GM18526 (cell line): ENCODE measurements around the gene MDM1.

Experiments used
- POLR2A ChIP-seq: IDR thresholded peaks from 3 replicates; pipeline ENCODE4 v1.6.1; 2011; ENCODE audit not compliant: insufficient read length; ENCODE audit errors: extremely low read depth

Gene MDM1

GRCh38 chr12:68364328-68364727 lies 32.2 kb upstream of the MDM1 start:
- TF ChIP-seq POLR2A = no peak

- no peak for TF ChIP-seq POLR2A
These were observed 29.8 kb upstream of the MDM1 start for GRCh38 chr12:68361953-68362352.

- TF ChIP-seq POLR2A = no peak
These were observed 27.5 kb upstream of the MDM1 start for GRCh38 chr12:68359674-68360073.

- TF ChIP-seq POLR2A = no peak
These were observed 26.6 kb upstream of the MDM1 start for GRCh38 chr12:68358532-68359485.

GRCh38 chr12:68356986-68357385 lies 24.8 kb upstream of the MDM1 start:
- TF ChIP-seq POLR2A = no peak

GRCh38 chr12:68356060-68356695 lies 24.0 kb upstream of the MDM1 start:
- no peak for TF ChIP-seq POLR2A

- TF ChIP-seq POLR2A = no peak
These were observed 22.9 kb upstream of the MDM1 start for GRCh38 chr12:68354977-68355541.

- no peak for TF ChIP-seq POLR2A
These were observed 19.9 kb upstream of the MDM1 start for GRCh38 chr12:68352067-68352466.

GRCh38 chr12:68350753-68351152 lies 18.6 kb upstream of the MDM1 start:
- no peak for TF ChIP-seq POLR2A

- TF ChIP-seq POLR2A = no peak
These were observed 17.9 kb upstream of the MDM1 start for GRCh38 chr12:68349921-68350606.

GRCh38 chr12:68349220-68349621 lies 17.1 kb upstream of the MDM1 start:
- no peak for TF ChIP-seq POLR2A

- TF ChIP-seq POLR2A = no peak
These were observed 16.3 kb upstream of the MDM1 start for GRCh38 chr12:68348419-68348818.

- TF ChIP-seq POLR2A = no peak
These were observed 13.6 kb upstream of the MDM1 start for GRCh38 chr12:68345763-68346162.

- no peak for TF ChIP-seq POLR2A
These were observed 12.0 kb upstream of the MDM1 start for GRCh38 chr12:68344126-68344525.

- TF ChIP-seq POLR2A = no peak
These were observed 10.8 kb upstream of the MDM1 start for GRCh38 chr12:68342966-68343365.
